GM19193 (cell line): ENCODE measurements around the gene WDR45B.

Experiments used
- POLR2A ChIP-seq: IDR thresholded peaks from 4 replicates; pipeline ENCODE4 v1.6.1; 2011; ENCODE audit not compliant: insufficient read depth, insufficient read length; ENCODE audit errors: extremely low read depth

WDR45B gene

GRCh38 chr17:82592289-82592766 lies 55.9 kb downstream of the WDR45B start:
- TF ChIP-seq POLR2A = no peak

- no peak for TF ChIP-seq POLR2A
These were observed 57.2 kb downstream of the WDR45B start for GRCh38 chr17:82590881-82591539.

GRCh38 chr17:82590216-82590615 lies 58.0 kb downstream of the WDR45B start:
- TF ChIP-seq POLR2A = no peak

GRCh38 chr17:82589851-82590180 lies 58.4 kb downstream of the WDR45B start:
- no peak for TF ChIP-seq POLR2A

- TF ChIP-seq POLR2A = no peak
These were observed 59.7 kb downstream of the WDR45B start for GRCh38 chr17:82588266-82589175.

GRCh38 chr17:82587234-82588086 lies 60.8 kb downstream of the WDR45B start:
- no peak for TF ChIP-seq POLR2A

- no peak for TF ChIP-seq POLR2A
These were observed 61.5 kb downstream of the WDR45B start for GRCh38 chr17:82586576-82587233.

- TF ChIP-seq POLR2A = no peak
These were observed 64.5 kb downstream of the WDR45B start for GRCh38 chr17:82583720-82584234.

GRCh38 chr17:82582709-82583108 lies 65.5 kb downstream of the WDR45B start:
- TF ChIP-seq POLR2A = no peak

- TF ChIP-seq POLR2A = no peak
These were observed 66.0 kb downstream of the WDR45B start for GRCh38 chr17:82582213-82582612.

GRCh38 chr17:82577300-82577699 lies 70.9 kb downstream of the WDR45B start:
- TF ChIP-seq POLR2A = no peak

GRCh38 chr17:82574041-82574440 lies 74.2 kb downstream of the WDR45B start:
- no peak for TF ChIP-seq POLR2A

- TF ChIP-seq POLR2A = no peak
These were observed 76.4 kb downstream of the WDR45B start for GRCh38 chr17:82571855-82572254.

- TF ChIP-seq POLR2A = no peak
These were observed 78.0 kb downstream of the WDR45B start for GRCh38 chr17:82570277-82570676.
